Liver (tissue), 9 donors: Measurements from ENCODE around the gene GRAMD4. TPM values are rescaled to one million over a fixed set of nuclear protein-coding genes. Genes with fewer than 3 reads are reported as not detected.

Source experiments
- DNase-seq: peaks from one replicate; pipeline ENCODE4 v3.0.0-alpha.2; 2017; ENCODE audit warnings: low spot score
- H3K27ac ChIP-seq, 2 donors: one replicate each; pipeline ENCODE4 v1.7.0; 2013; ENCODE audit warnings: inconsistent platforms in 2 of 2, low read length in 2 of 2, control low read depth in 1 of 2, low read depth in 1 of 2, mild to moderate bottlenecking in 1 of 2
- H3K27me3 ChIP-seq, 4 donors: one replicate each; pipeline versions ENCODE4 v1.6.1 to v1.7.0; 2013; ENCODE audit warnings: low read length in 3 of 4, inconsistent platforms in 1 of 4, mild to moderate bottlenecking in 1 of 4, moderate library complexity in 1 of 4; ENCODE audit not compliant: control insufficient read depth in 4 of 4, insufficient read depth in 4 of 4
- H3K36me3 ChIP-seq, 4 donors: one replicate each; pipeline versions ENCODE4 v1.6.1 to v1.7.0; 2013; ENCODE audit warnings: low read length in 3 of 4, mild to moderate bottlenecking in 3 of 4, low read depth in 1 of 4, moderate library complexity in 1 of 4; ENCODE audit not compliant: control insufficient read depth in 4 of 4, insufficient read depth in 3 of 4
- H3K4me1 ChIP-seq, 4 donors: one replicate each; pipeline versions ENCODE4 v1.6.1 to v1.7.0; 2013; ENCODE audit warnings: low read length in 3 of 4, mild to moderate bottlenecking in 3 of 4, moderate library complexity in 1 of 4; ENCODE audit not compliant: control insufficient read depth in 4 of 4, insufficient read depth in 4 of 4
- H3K4me3 ChIP-seq, 3 donors: one replicate each; pipeline versions ENCODE4 v1.6.1 to v1.7.0; 2013; ENCODE audit warnings: low read length in 3 of 3, control low read depth in 1 of 3, low read depth in 1 of 3, mild to moderate bottlenecking in 1 of 3
- H3K9ac ChIP-seq, 2 donors: one replicate each; pipeline ENCODE4 v1.7.0; 2013; ENCODE audit warnings: low read length in 2 of 2, mild to moderate bottlenecking in 2 of 2, moderate library complexity in 2 of 2, control low read depth in 1 of 2, low read depth in 1 of 2
- H3K9me3 ChIP-seq, 4 donors: one replicate each; pipeline versions ENCODE4 v1.6.1 to v1.7.0; 2013; ENCODE audit warnings: low read length in 3 of 4; ENCODE audit not compliant: control insufficient read depth in 4 of 4
- EGR1 ChIP-seq, 2 donors: IDR thresholded peaks; 2 replicates each; pipeline ENCODE4 v1.6.1; 2016 to 2018; ENCODE audit warnings: antibody characterized with exemption in 2 of 2, low read depth in 2 of 2
- FOXA1 ChIP-seq: IDR thresholded peaks from 2 replicates; pipeline ENCODE4 v1.6.1; 2016; ENCODE audit warnings: antibody characterized with exemption
- FOXA2 ChIP-seq: IDR thresholded peaks from 2 replicates; pipeline ENCODE4 v1.6.1; 2016; ENCODE audit warnings: antibody characterized with exemption
- GABPA ChIP-seq, 2 donors: IDR thresholded peaks in 1 of 2; conservative IDR thresholded peaks in 1 of 2; 2 replicates each; pipeline ENCODE4 v1.6.1; 2016; ENCODE audit warnings: antibody characterized with exemption in 2 of 2, mild to moderate bottlenecking in 1 of 2, moderate library complexity in 1 of 2
- HNF4A ChIP-seq, 2 donors: conservative IDR thresholded peaks; 2 replicates each; pipeline ENCODE4 v1.6.1; 2016; ENCODE audit warnings: antibody characterized with exemption in 2 of 2, mild to moderate bottlenecking in 2 of 2
- JUND ChIP-seq, 2 donors: IDR thresholded peaks; 2 replicates each; pipeline ENCODE4 v1.6.1; 2016; ENCODE audit warnings: antibody characterized with exemption in 2 of 2
- RAD21 ChIP-seq, 2 donors: IDR thresholded peaks; 2 replicates each; pipeline ENCODE4 v1.6.1; 2016; ENCODE audit warnings: antibody characterized with exemption in 2 of 2, mild to moderate bottlenecking in 2 of 2
- RXRA ChIP-seq, 2 donors: IDR thresholded peaks; 2 replicates each; pipeline ENCODE4 v1.6.1; 2017 to 2018; ENCODE audit warnings: antibody characterized with exemption in 2 of 2, mild to moderate bottlenecking in 1 of 2
- YY1 ChIP-seq: IDR thresholded peaks from 2 replicates; pipeline ENCODE4 v1.6.1; 2016; ENCODE audit warnings: antibody characterized with exemption, mild to moderate bottlenecking
- WGBS: extraction: QIAGEN DNeasy Blood & Tissue Kit; methylation state at CpG from one replicate; pipeline ENCODE4 v1.1.7; 2013; 5-methylcytosine and 5-hydroxymethylcytosine counted together
- polyA plus RNA-seq, 2 donors: library from polyadenylated mRNA; stranded (reverse) in 1 of 2; unstranded in 1 of 2; fragments of 200-250 nt in 1 of 2; fragments of >200 nt in 1 of 2; fragmentation: Nextera tagmentation in 1 of 2; extraction: Ambion mirVana in 1 of 2; gene quantifications; one replicate each; pipeline versions ENCODE4 v1.2.1 to v1.2.3, GENCODE V29; 2013 to 2015
- total RNA-seq, 2 donors: library from RNA; depleted of rRNA; stranded (reverse); fragments of >200 nt; gene quantifications; one replicate each; pipeline ENCODE4 v1.2.3, GENCODE V29; 2014
- TF ChIP-seq, protein P1 (sequence below): IDR thresholded peaks from 2 replicates; pipeline ENCODE4 v1.6.1; 2016; ENCODE audit warnings: antibody characterized with exemption
- TF ChIP-seq, protein P2 (sequence below): fragments of 150-350 bp; IDR thresholded peaks from 2 replicates; pipeline ENCODE4 v1.5.1; 2017; ENCODE audit warnings: improper control_type of control experiment, low read depth, low read length; ENCODE audit not compliant: missing input control
- TF ChIP-seq, protein P3 (sequence below): IDR thresholded peaks from 2 replicates; pipeline ENCODE4 v1.6.1; 2016; ENCODE audit warnings: antibody characterized with exemption
- TF ChIP-seq, protein P4 (sequence below): IDR thresholded peaks from 2 replicates; pipeline ENCODE4 v1.6.1; 2016; ENCODE audit warnings: antibody characterized with exemption
- donor health status: healthy.
- donor health status: healthy.
- donor health status: healthy.
- donor health status: healthy.
- donor health status: healthy.

The GRAMD4 gene
- total and polyA plus RNA-seq, 4 donors, result 2.7 to 53.5 (median 21.6) TPM

DNA sequence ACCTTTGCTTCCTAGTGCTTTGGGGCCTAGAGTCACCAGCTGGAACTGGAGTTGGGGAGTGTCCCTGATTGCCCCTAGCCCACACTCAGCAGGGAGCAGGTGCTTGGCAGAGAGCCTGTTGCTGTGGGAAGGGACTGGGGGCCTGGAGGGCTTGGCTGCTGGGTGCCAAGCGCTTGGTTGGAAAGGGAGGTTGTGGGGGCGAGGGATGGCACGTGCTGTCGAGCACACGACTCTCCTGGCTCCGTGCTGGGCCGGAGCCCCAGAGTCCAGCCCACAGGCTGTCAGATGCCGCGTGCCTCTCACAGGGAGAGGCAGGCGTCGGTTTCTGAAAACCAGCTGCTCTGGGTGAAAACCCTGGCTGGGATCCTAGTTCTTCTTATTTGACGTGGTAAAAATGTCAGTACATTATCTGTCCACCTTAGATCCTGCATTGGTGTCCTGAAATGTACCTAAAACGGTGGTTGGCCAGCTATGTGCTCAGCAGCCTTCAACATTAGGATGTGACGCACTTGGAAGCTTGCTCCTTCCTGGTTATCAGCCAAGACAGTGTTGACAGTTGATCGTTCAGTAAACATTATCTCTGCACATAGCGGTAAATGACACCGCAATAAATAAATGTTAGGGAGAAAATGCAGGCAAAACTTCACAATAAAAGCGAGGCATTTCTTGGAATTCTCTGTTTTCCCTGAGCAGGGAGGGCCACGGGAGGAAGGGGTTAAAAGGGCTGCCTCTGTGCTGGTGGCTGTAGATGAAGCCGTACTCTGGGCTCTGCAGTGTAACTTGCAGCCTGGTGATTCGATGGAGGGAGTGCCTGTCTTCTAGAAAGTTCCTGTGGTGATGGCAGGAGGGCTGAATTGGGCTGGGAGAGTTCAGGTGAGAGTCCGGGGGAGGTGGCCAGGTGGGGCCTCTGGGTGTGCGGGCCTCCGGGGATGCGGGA, 29.2 kb downstream of the GRAMD4 start (continued):
- TF ChIP-seq, protein P1, sequence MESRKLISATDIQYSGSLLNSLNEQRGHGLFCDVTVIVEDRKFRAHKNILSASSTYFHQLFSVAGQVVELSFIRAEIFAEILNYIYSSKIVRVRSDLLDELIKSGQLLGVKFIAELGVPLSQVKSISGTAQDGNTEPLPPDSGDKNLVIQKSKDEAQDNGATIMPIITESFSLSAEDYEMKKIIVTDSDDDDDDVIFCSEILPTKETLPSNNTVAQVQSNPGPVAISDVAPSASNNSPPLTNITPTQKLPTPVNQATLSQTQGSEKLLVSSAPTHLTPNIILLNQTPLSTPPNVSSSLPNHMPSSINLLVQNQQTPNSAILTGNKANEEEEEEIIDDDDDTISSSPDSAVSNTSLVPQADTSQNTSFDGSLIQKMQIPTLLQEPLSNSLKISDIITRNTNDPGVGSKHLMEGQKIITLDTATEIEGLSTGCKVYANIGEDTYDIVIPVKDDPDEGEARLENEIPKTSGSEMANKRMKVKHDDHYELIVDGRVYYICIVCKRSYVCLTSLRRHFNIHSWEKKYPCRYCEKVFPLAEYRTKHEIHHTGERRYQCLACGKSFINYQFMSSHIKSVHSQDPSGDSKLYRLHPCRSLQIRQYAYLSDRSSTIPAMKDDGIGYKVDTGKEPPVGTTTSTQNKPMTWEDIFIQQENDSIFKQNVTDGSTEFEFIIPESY, result peak; percentile 79

DNA sequence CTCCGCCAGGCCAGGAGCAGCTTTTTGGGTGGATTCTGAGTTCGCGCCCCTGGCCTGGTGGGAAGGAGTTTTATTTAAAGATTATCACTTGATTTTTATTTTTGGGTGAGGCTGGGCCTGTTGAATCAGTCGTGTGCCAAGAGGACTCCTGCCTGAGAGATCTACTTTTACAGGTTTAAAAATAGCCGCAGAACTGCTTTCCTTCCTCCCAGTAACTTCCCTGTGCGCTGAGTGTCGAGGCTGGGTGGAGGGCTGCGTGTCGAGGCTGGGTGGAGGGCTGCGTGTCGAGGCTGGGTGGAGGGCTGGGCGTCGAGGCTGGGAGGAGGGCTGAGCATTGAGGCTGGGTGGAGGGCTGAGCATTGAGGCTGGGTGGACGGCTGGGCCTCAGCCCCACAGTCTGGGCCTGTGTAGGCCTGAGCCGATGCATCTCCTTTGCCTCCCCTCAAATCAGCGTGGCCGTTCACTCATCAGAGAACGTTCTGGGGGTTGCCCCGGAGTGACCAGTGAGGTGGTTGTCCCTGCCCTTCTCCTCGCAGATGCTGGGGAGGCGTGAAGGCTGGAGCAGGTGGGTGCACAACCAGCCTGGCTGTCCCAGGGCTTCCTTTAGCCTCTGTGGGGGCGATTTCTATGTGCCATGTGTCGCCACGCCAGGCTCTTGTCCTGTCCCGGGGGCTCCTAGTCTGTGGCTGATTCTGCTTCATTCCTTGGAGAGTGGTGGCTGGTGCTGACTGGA, 30.1 kb downstream of the GRAMD4 start:
- H3K9ac ChIP-seq, result peak overlapping the region; percentile 24 to 67
- TF ChIP-seq YY1, result no peak
- no peak for TF ChIP-seq RAD21 (IDR thresholded peaks at IDR 0.05)
- no peak for TF ChIP-seq FOXA1
- no peak for TF ChIP-seq JUND (IDR thresholded peaks at IDR 0.05)
- TF ChIP-seq EGR1 (IDR thresholded peaks at IDR 0.05; ENCODE audit: low read depth in 2 of 2), result no peak
- TF ChIP-seq, protein P2, sequence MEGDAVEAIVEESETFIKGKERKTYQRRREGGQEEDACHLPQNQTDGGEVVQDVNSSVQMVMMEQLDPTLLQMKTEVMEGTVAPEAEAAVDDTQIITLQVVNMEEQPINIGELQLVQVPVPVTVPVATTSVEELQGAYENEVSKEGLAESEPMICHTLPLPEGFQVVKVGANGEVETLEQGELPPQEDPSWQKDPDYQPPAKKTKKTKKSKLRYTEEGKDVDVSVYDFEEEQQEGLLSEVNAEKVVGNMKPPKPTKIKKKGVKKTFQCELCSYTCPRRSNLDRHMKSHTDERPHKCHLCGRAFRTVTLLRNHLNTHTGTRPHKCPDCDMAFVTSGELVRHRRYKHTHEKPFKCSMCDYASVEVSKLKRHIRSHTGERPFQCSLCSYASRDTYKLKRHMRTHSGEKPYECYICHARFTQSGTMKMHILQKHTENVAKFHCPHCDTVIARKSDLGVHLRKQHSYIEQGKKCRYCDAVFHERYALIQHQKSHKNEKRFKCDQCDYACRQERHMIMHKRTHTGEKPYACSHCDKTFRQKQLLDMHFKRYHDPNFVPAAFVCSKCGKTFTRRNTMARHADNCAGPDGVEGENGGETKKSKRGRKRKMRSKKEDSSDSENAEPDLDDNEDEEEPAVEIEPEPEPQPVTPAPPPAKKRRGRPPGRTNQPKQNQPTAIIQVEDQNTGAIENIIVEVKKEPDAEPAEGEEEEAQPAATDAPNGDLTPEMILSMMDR, result no peak
- no peak for TF ChIP-seq FOXA2
- no peak for TF ChIP-seq GABPA (IDR thresholded peaks at IDR 0.05 in 1 of 2, conservative IDR thresholded peaks at IDR 0.05 in 1 of 2)
- TF ChIP-seq RXRA (IDR thresholded peaks at IDR 0.05), result no peak
- no peak for DNase-seq
- peak overlapping the region; percentile 23 to 39 (median 24) for H3K4me3 ChIP-seq
- 84% methylated on average over 25 of the region's 25 CpGs for WGBS
- H3K27ac ChIP-seq, result peak overlapping the region; percentile 87 to 92
- no peaks in the 10 kb centered on the region for H3K27me3 ChIP-seq
- no peaks in the 10 kb centered on the region for H3K9me3 ChIP-seq
- peaks cover 17 to 66% (median 40%) of the 10 kb centered on the region in 4 donors for H3K4me1 ChIP-seq
- no peaks in the 10 kb centered on the region for H3K36me3 ChIP-seq

DNA sequence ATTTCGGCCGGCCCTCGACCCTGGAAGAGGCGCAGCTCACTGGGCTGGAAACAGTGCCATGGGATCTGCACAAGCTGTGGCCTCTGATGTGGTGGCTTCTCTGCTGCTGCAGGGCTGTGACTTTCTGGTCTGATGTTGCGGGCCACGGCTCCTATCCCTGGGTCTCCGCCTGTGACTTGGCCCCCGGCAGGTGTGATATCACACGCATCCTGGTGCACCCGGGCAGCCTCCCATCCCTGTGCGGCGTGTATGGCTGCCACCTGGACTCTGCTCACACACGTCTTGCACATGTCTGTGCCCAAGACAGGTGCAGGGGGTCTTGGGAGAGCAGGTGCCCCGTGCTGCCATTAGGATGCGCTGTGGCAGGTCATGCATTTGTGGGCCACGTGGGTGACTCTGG, 31.1 kb downstream of the GRAMD4 start:
- H3K4me3 ChIP-seq, result peak overlapping the region in 1 of 3 donors; percentile 23
- no peaks in the 10 kb centered on the region for H3K9me3 ChIP-seq
- no peak overlapping the region for H3K9ac ChIP-seq
- peak overlapping the region; percentile 87 to 92 for H3K27ac ChIP-seq
- 96% methylated on average over 16 of the region's 16 CpGs for WGBS
- TF ChIP-seq, protein P3, sequence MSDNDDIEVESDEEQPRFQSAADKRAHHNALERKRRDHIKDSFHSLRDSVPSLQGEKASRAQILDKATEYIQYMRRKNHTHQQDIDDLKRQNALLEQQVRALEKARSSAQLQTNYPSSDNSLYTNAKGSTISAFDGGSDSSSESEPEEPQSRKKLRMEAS, result no peak
- TF ChIP-seq, protein P4, sequence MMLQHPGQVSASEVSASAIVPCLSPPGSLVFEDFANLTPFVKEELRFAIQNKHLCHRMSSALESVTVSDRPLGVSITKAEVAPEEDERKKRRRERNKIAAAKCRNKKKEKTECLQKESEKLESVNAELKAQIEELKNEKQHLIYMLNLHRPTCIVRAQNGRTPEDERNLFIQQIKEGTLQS, result no peak
- no peak for TF ChIP-seq RAD21 (IDR thresholded peaks at IDR 0.05)
- TF ChIP-seq HNF4A (conservative IDR thresholded peaks at IDR 0.05), result no peak
- H3K27me3 ChIP-seq, result no peaks in the 10 kb centered on the region
- DNase-seq, result no peak
- no peaks in the 10 kb centered on the region for H3K36me3 ChIP-seq
- peaks cover 23 to 71% (median 47%) of the 10 kb centered on the region in 4 donors for H3K4me1 ChIP-seq
